ENCODE measurements around the gene ECEL1. TPM values are rescaled to one million over a fixed set of nuclear protein-coding genes. Genes with fewer than 3 reads are reported as not detected.

Gene ECEL1
- total and polyA plus RNA-seq, 2 donors (not counting 1 experiment from before 2014, with no cell fraction given): 0.47 TPM; not detected in 1

DNA sequence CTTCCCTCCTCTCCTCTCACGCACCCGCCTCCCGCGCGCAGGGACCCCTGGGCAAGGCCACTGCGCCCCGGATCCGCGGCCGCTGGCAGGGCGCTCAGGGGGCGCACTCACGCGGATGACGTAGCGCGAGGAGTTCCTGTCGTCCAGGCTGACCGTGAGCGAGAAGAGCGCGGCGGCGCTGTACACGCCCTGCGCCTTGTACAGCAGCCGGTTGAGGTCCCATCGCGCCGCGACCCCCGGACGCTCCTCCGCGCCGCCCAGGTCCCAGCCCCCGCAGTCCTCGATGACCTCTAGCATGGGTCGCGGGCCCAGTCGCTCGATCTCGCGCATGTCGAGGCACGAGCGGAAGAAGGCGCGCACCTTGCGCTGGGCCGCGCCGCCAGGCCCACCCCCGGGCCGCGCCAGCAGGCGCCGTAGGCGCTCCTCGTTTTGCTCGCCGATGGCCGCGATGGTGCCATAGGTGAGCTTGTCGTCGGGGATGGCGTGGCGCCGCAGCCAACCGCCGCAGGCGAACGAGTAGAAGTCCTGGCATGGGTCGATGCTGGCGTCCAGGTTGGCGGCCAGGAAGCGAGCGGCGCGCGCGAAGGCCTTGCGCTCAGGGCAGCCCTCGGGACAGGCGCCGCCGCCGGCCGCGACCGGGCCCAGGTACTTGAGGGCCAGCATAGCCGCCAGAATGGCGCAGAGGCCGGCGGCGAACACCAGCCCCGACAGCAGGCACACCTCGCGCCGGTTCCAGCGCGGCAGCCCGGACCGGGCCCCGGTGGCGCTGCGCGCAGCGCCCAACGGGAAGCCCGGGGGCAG, 1.7 kb downstream of the ECEL1 start:
- no peak overlapping the region for H3K4me3 ChIP-seq (ENCODE audit: control extremely low read depth in 1 of 5, extremely low read depth in 1 of 5, insufficient read depth in 1 of 5, low read depth in 2 of 5, low read length in 4 of 5)
- TF ChIP-seq CTCF (IDR thresholded peaks at IDR 0.05) (no peak), EZH2 (IDR thresholded peaks at IDR 0.05; ENCODE audit: borderline replicate concordance, insufficient read depth, low read depth, low read length, poor library complexity, severe bottlenecking) (no peak)
- ChIA-PET CTCF (no interaction called here), POLR2A (no interaction called here)
- 9% methylated on average over 111 of the region's 111 CpGs for WGBS (ENCODE audit: insufficient coverage)
- no peaks in the 10 kb centered on the region for H3K36me3 ChIP-seq (replicated peaks in 1 of 2; ENCODE audit: control extremely low read depth in 1 of 2, control insufficient read depth in 1 of 2, extremely low read depth in 1 of 2, insufficient read depth in 2 of 2, low read length in 1 of 2)
- no peak overlapping the region for H3K27ac Mint-ChIP-seq
- no peaks in the 10 kb centered on the region for H3K79me2 ChIP-seq (ENCODE audit: control insufficient read depth, insufficient read depth, low read length)
- peaks cover 36% of the 10 kb centered on the region for H3K27me3 Mint-ChIP-seq
- DNase-seq (no peak), ATAC-seq (ENCODE audit: low read depth) (no peak)
- no peak overlapping the region for H2AFZ ChIP-seq (ENCODE audit: insufficient read depth, low read depth, low read length, poor library complexity, severe bottlenecking)
- no peaks in the 10 kb centered on the region for H3K9me3 ChIP-seq (ENCODE audit: control extremely low read depth in 1 of 3, control insufficient read depth in 2 of 3, insufficient read depth in 1 of 3, low read length in 2 of 3)
- H3K4me1 Mint-ChIP-seq: peaks cover 11% of the 10 kb centered on the region
- no peak overlapping the region for H3K9ac ChIP-seq (ENCODE audit: low read length)
- H3K27me3 ChIP-seq (replicated peaks in 1 of 4; ENCODE audit: control extremely low read depth in 1 of 4, control insufficient read depth in 3 of 4, insufficient read depth in 4 of 4, low read length in 3 of 4): peaks cover 0 to 33% (median 2%) of the 10 kb centered on the region in 4 experiments
- H3K27ac ChIP-seq (ENCODE audit: low read length in 2 of 2): no peak overlapping the region
- intact Hi-C loops (cut with micrococcal nuclease): no loop called here
- no peak overlapping the region for H3K4me3 Mint-ChIP-seq
- peak overlapping the region; percentile 28 for H3K4me2 ChIP-seq (replicated peaks; ENCODE audit: low read depth, low read length, poor library complexity, severe bottlenecking)
- H3K4me1 ChIP-seq (ENCODE audit: control insufficient read depth in 2 of 2, insufficient read depth in 2 of 2, low read length in 2 of 2): peaks cover 7 to 11% of the 10 kb centered on the region in 2 donors
- H4K20me1 ChIP-seq (ENCODE audit: control insufficient read depth, insufficient read depth, low read length, poor library complexity, severe bottlenecking): no peaks in the 10 kb centered on the region
- no peaks in the 10 kb centered on the region for H3K9me3 Mint-ChIP-seq (ENCODE audit: insufficient read depth)

- H3K27me3 Mint-ChIP-seq: peaks cover 34% of the 10 kb centered on the region
- Histone ChIP-seq H3K36me3 (replicated peaks in 1 of 2; ENCODE audit: control extremely low read depth in 1 of 2, control insufficient read depth in 1 of 2, extremely low read depth in 1 of 2, insufficient read depth in 2 of 2, low read length in 1 of 2) (no peaks in the 10 kb centered on the region), H3K79me2 (ENCODE audit: control insufficient read depth, insufficient read depth, low read length) (no peaks in the 10 kb centered on the region), H3K27ac (ENCODE audit: low read length in 2 of 2) (no peak overlapping the region), H3K4me2 (replicated peaks; ENCODE audit: low read depth, low read length, poor library complexity, severe bottlenecking) (peak overlapping the region; percentile 28), H2AFZ (ENCODE audit: insufficient read depth, low read depth, low read length, poor library complexity, severe bottlenecking) (no peak overlapping the region), H3K4me3 (ENCODE audit: control extremely low read depth in 1 of 5, extremely low read depth in 1 of 5, insufficient read depth in 1 of 5, low read depth in 2 of 5, low read length in 4 of 5) (no peak overlapping the region), H3K9me3 (ENCODE audit: control extremely low read depth in 1 of 3, control insufficient read depth in 2 of 3, insufficient read depth in 1 of 3, low read length in 2 of 3) (no peaks in the 10 kb centered on the region), H4K20me1 (ENCODE audit: control insufficient read depth, insufficient read depth, low read length, poor library complexity, severe bottlenecking) (no peaks in the 10 kb centered on the region), H3K9ac (ENCODE audit: low read length) (no peak overlapping the region), H3K4me1 (ENCODE audit: control insufficient read depth in 2 of 2, insufficient read depth in 2 of 2, low read length in 2 of 2) (peaks cover 7 to 11% of the 10 kb centered on the region in 2 donors), H3K27me3 (replicated peaks in 1 of 4; ENCODE audit: control extremely low read depth in 1 of 4, control insufficient read depth in 3 of 4, insufficient read depth in 4 of 4, low read length in 3 of 4) (peaks cover 0 to 33% (median 2%) of the 10 kb centered on the region in 4 experiments)
- peaks cover 11% of the 10 kb centered on the region for H3K4me1 Mint-ChIP-seq
- intact Hi-C loops (cut with micrococcal nuclease): no loop called here
- POLR2A ChIA-PET: no interaction called here
- CTCF ChIA-PET: no interaction called here
- TF ChIP-seq CTCF (IDR thresholded peaks at IDR 0.05): no peak
- no peak for TF ChIP-seq EZH2 (IDR thresholded peaks at IDR 0.05; ENCODE audit: borderline replicate concordance, insufficient read depth, low read depth, low read length, poor library complexity, severe bottlenecking)
- no peak for DNase-seq
- H3K27ac Mint-ChIP-seq: no peak overlapping the region
- no peak for ATAC-seq (ENCODE audit: low read depth)
- 10% methylated on average over 22 of the region's 22 CpGs for WGBS (ENCODE audit: insufficient coverage)
- no peaks in the 10 kb centered on the region for H3K9me3 Mint-ChIP-seq (ENCODE audit: insufficient read depth)
- peak overlapping the region; percentile 39 for H3K4me3 Mint-ChIP-seq
Observed at GRCh38 chr2:232485348-232485756, 2.3 kb downstream of the ECEL1 start.

Measured in B cell (primary cell).